ENCODE results near the gene RBMS1.

RBMS1 gene

DNA sequence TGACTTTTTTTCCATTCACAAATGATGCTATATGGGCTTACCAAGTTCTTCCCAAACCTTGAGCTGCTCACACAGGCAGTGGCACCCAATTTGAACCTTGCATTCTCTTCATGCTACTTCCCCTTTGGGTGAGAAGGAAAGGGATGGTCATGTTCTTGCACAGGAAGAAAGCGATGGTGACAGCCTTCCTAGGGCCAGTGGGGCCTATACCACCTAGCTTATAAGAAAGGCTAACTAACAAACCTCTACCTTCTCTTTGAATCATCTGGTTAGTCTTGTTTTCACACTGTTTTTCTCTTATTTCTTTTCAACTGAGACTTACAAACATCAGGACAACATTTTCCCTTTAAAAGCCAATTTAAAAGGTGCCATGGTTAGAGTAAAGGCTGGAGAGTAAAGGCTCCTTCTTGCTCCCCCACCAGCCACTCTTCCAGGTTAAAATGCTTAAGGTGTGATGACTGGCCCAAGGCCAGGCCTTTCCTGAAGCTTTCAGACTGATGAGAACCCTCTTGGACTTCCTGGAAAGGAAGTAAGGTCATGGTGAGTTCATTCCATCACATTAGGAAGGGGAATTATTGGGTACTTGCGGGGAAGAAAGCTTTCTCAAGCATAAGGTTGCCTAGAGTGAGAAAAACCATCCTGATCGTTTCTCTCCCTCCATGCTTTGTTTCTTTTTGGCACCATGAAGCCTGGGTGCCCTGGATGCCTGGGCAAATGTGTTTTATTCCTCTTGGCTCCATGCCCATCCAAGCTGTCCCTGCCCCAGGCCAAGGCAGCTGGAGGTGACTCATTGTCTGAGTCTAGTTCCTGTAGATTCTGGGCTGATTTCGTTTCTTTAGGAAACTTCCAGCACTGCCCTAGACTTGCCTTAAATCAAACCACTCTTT lies 252.1 kb downstream of the RBMS1 start:
- no peak for DNase-seq

GRCh38 chr2:160239436-160239835 lies 254.2 kb downstream of the RBMS1 start:
- no peak for DNase-seq

GRCh38 chr2:160238392-160238791 lies 255.2 kb downstream of the RBMS1 start:
- DNase-seq, result no peak

DNA sequence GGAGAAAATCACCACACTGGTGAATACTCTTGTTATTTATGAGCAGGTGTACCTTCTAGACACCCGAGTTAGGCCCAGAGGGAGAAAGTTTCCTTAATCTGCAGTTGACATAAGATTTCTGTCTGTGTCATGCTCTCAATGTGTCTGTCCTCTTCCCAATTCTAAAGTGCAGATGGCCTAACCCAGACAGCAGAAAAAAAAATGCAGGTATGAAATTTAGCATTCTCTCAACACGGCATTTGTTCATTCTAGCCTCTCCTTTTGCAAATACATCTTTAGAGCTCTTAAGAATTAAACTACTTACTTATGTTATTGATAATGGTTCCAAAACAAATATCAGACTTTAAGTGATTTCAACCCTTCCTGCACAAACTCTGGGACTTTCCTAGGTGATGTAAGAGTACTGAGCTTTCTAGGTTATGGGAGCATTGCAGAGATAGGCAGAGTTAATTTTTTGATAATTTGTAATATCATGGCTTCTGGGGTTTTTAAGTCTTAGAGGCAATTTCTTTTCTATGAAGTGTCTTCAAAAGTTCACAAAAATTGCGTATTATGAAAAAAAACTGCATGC lies 260.6 kb downstream of the RBMS1 start:
- no peak for DNase-seq

DNA sequence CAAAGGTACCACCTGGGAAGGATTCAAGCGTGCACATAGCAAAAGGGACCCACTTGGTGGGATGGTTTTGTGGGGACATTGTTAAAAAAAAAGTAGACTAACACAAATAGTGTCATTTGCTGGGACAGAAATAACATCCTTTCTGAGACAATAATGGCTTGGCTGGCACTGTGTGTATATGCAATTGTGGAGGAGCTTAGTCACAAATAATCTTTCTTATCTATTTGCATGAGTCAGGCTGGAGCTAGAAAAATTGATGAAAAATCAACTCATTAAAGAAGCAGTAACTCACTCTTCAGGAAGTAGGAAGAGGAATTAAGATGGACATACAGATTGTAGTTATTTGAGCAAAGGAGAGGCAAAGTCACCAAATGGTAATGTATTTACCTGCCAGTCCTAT lies 264.0 kb downstream of the RBMS1 start:
- DNase-seq, result no peak

- no peak for DNase-seq
Measured at GRCh38 chr2:160228141-160228917, 265.3 kb downstream of the RBMS1 start.

DNA sequence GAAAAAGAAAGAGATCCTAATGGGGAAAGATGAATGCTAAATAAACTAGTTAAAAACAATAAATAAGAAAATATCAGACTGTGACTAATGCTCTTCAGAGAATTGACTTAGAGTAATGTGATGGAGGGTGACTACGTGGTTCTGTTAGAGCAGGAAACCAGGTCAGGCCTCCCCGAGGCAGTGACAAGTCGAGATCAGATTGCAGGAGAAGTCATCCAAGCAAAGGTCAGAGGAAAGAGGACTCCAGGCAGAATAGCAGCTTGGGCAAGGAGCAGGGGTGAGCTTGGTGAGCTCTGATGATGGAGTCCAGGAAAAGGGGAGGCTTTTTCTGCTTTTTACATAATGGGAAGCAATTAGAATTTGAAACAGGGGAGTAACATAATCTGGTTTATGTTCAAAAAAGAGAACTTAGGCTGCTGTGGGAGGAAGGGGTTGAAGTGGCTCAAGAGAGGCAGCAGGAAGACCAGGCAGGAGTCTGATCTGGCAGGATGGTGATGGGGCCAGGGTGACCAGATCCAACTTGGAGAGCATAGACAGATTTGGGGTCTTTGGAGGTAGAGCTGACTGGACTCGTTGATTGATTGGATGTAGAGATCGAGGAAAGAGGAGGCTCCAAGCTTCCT lies 266.2 kb downstream of the RBMS1 start:
- no peak for DNase-seq

GRCh38 chr2:160226367-160226766 lies 267.2 kb downstream of the RBMS1 start:
- no peak for DNase-seq

GRCh38 chr2:160225722-160226121 lies 267.9 kb downstream of the RBMS1 start:
- DNase-seq, result no peak

DNA sequence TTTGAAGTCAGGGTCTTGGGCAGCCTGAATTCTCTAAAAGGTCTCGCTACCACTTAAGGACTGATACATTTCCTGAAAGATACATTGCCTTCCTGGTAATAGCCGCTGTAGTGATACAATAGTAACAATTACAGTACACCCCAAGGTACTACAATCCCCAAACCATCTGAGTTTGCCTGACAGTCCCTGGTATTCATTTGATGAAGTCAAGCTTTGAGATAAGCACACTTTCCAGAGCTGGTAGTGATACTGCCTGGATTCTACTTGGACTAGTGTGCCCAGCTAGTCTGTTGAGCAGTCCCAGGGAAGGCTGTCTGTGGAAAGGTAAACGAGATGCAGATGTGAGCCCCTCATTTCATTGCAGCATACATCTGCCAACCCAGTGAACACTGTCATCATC lies 269.1 kb downstream of the RBMS1 start:
- no peak for DNase-seq

GRCh38 chr2:160224060-160224459 lies 269.5 kb downstream of the RBMS1 start:
- no peak for DNase-seq

GRCh38 chr2:160223560-160223959 lies 270.0 kb downstream of the RBMS1 start:
- DNase-seq, result no peak

DNA sequence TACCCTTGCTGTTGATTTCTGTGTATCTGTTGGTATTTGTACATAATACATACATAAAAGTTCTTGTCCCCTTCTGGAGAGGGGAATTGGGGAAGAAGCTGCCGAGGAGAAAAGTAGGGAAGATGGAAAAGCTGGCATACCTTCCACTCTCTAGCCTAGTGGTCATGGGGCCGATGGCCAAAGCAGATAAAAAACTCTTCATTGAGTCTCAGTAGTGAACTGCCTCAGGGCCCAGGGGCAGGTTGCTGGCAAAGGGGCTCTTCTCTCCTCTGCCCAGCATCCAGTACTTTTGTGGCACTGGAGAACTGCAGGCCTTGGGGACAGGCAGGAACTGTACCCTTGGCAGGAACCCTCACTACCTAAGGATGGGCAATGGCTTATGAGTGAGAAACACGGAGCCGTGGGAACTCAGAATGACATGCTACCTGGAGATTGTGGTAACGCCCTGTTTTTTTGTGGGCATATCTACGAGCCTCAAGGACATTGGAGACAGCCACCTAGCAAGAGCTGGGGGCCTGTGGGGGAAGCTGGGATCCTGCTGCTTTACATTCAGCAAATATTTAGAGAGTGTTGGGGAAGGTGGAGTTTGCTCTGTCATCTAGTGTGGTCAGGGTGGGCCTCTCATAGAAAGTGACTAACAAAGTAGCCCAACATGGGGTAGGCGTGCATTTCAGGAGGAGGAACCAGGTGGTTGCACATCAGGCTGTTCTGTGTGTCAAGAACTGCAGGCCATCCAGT lies 270.9 kb downstream of the RBMS1 start:
- no peak for DNase-seq
